Measurements from ENCODE around the gene TSPAN12.

DNA sequence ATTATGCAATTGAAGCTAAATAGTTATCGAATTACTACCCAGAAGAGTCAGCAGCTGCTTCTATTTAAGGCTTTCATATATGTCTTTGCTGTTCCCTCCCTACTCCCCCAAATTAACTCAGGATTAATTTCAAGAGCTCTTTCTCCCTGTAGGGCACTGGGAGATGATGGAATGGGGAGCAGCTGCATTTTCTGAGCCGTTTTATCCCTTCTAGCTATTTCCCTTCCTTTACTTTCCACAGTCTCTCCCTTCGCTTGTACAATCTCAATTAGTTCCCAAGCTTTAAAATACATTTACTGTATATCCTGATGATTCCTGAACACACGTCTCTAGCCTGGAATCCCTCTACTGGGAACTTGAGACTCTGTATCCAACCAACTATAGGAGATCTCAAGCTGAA lies 19.8 kb upstream of the TSPAN12 start:
- TF ChIP-seq, protein P1, sequence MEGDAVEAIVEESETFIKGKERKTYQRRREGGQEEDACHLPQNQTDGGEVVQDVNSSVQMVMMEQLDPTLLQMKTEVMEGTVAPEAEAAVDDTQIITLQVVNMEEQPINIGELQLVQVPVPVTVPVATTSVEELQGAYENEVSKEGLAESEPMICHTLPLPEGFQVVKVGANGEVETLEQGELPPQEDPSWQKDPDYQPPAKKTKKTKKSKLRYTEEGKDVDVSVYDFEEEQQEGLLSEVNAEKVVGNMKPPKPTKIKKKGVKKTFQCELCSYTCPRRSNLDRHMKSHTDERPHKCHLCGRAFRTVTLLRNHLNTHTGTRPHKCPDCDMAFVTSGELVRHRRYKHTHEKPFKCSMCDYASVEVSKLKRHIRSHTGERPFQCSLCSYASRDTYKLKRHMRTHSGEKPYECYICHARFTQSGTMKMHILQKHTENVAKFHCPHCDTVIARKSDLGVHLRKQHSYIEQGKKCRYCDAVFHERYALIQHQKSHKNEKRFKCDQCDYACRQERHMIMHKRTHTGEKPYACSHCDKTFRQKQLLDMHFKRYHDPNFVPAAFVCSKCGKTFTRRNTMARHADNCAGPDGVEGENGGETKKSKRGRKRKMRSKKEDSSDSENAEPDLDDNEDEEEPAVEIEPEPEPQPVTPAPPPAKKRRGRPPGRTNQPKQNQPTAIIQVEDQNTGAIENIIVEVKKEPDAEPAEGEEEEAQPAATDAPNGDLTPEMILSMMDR (IDR thresholded peaks at IDR 0.05), result no peak
- TF ChIP-seq, protein P2, sequence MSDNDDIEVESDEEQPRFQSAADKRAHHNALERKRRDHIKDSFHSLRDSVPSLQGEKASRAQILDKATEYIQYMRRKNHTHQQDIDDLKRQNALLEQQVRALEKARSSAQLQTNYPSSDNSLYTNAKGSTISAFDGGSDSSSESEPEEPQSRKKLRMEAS (IDR thresholded peaks at IDR 0.05), result no peak
- TF ChIP-seq JUN (IDR thresholded peaks at IDR 0.05), result no peak

Measured in A549 (cell line).